GM10248 (cell line): ENCODE results near the gene RBM45.

Experiments used
- CTCF ChIA-PET: fragments of 300-600 bp; sonication (Branson Sonifier 250); formaldehyde crosslinking; extraction: SDS; loops from one replicate; lab custom pipeline; 2021; ENCODE audit warnings: antibody characterized with exemption; lab: Yijun Ruan, JAX
- POLR2A ChIA-PET: fragments of 350-650 bp; sonication (Branson Sonifier 250); formaldehyde crosslinking; extraction: SDS; loops from one replicate; lab custom pipeline; 2020; ENCODE audit warnings: antibody characterized with exemption; lab: Yijun Ruan, JAX
- DNase-seq: peaks from one replicate; pipeline ENCODE4 v3.0.0; 2012; ENCODE audit errors: extremely low spot score
- TF ChIP-seq, protein P1 (sequence below): IDR thresholded peaks from 2 replicates; pipeline ENCODE4 v1.5.1; 2012; ENCODE audit warnings: mild to moderate bottlenecking, low read depth; ENCODE audit errors: extremely low read depth, missing control alignments, control extremely low read depth

RBM45 gene

GRCh38 chr2:178155524-178155923, 43.3 kb downstream of the RBM45 start:
- ChIA-PET POLR2A (no interaction called here), CTCF (no interaction called here)

DNA sequence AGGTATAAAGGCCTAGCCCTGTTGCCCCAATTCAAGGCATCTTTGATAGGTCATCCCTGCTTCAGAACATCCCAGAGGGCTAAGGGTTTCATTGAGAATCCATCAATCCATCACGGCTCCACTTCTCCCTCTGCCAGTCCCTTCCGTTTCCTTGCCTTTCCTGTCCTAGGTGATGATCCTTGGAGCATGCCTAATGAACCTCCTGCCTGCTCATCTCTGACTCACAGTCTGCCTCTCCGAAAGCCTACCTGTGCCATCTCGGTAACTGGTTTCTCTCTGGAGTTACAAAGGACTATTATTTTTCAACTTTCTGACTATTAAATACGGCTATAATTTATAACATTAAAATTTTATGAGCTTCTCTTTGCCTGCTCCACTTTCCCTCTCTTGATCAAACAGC, 45.3 kb downstream of the RBM45 start:
- ChIA-PET CTCF (interaction anchor here (1.2 to 1.4 kb wide), 2 partner anchors 11 to 17 kb away, joined by 3 read pairs; no protein-coding TSS in a partner anchor), POLR2A (no interaction called here)
- TF ChIP-seq, protein P1, sequence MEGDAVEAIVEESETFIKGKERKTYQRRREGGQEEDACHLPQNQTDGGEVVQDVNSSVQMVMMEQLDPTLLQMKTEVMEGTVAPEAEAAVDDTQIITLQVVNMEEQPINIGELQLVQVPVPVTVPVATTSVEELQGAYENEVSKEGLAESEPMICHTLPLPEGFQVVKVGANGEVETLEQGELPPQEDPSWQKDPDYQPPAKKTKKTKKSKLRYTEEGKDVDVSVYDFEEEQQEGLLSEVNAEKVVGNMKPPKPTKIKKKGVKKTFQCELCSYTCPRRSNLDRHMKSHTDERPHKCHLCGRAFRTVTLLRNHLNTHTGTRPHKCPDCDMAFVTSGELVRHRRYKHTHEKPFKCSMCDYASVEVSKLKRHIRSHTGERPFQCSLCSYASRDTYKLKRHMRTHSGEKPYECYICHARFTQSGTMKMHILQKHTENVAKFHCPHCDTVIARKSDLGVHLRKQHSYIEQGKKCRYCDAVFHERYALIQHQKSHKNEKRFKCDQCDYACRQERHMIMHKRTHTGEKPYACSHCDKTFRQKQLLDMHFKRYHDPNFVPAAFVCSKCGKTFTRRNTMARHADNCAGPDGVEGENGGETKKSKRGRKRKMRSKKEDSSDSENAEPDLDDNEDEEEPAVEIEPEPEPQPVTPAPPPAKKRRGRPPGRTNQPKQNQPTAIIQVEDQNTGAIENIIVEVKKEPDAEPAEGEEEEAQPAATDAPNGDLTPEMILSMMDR = no peak
- no peak for DNase-seq

More at GRCh38 chr2:178155524-178155923, 43.3 kb downstream of the RBM45 start:
- no peak for DNase-seq
- TF ChIP-seq, protein P1 = no peak

DNA sequence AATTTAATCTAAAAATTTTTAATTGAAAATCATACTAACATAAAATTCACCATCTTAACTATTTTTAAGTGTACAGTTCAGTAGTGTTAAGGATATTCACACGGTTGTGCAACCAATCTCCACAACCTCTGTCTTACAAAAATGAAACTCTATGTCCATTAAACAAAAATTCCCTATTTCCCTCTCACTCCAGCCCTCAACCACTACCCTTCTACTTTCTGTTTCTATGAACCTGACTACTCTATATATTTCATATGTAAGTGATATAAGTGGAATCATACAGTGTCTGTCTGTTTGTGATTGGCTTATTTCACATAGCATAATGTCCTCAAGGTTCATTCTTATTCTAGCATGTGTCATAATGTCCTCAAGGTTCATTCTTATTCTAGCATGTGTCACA, 47.7 kb downstream of the RBM45 start:
- no peak for DNase-seq
- CTCF ChIA-PET = no interaction called here
- POLR2A ChIA-PET = no interaction called here
- TF ChIP-seq, protein P1 = no peak

DNA sequence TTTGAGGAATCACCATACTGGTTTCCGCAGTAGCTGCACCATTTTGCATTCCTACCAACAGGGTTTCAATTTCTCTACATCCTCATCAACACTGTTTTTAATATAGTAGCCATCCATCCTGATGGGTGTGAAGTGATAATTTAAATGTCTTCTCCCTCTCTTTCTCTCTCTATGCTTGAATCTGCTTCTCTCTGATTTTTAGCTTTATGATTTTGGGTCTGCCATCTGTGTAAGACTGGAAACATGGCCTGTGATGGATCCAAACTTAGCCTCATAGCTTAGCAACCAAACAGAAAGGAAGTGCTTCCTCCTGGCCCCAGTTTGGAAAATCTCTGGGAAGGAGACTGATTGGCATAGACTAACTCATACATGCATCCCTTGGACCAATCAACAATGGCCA, 48.4 kb downstream of the RBM45 start:
- TF ChIP-seq, protein P1 = no peak

DNA sequence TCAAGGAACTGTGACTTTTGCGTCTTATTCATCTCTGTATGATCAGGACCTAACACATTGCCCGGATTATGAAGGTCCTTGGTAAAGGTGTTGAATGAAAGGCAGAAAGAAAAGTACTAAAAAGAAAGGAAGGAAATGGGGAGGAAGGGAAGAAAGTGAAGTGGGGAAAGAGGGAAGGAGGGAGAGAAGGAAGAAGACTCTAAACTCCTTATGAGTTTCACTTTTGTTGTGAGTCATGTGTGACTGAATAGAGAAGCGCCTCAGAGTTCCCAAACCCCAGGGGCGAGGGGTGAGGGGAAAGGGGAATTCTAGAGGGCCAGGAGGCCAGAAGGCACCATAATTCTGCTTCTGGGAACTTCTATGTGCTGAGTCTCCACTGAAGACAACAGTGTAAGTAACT, 51.2 kb downstream of the RBM45 start:
- no peak for DNase-seq
- ChIA-PET POLR2A (no interaction called here), CTCF (no interaction called here)
- TF ChIP-seq, protein P1 = no peak

More for the DNA sequence above, 48.4 kb downstream of the RBM45 start:
- no peak for DNase-seq
- CTCF ChIA-PET = no interaction called here
- POLR2A ChIA-PET = no interaction called here

DNA sequence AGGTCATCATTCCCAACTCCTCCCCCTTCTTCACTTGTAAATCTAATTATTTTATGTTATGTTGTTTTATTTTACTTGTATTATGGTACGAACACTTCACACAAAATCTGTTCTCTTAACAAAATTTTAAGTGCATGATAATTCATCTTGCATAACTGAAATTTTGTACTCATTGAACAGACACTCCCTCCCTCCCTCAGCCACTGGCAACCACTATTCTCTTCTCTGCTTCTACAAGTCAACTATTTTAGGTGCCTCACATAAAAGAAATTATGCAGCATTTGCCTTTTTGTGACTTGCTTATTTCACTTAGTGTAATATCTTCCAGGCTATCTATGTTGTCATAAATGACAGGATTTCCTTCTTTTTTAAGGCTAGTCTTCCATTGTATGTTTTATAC, 51.7 kb downstream of the RBM45 start:
- ChIA-PET POLR2A (no interaction called here), CTCF (no interaction called here)
- TF ChIP-seq, protein P1 = no peak
- no peak for DNase-seq
